Neuronal stem cell (in vitro differentiated cells): Measurements from ENCODE around the gene TMEM208.

Source experiments
- DNase-seq: peaks from one replicate; pipeline ENCODE4 v3.0.0-alpha.2; 2013; ENCODE audit warnings: low spot score
- H2AFZ ChIP-seq: one replicate; pipeline ENCODE4 v1.6.1; 2013; ENCODE audit warnings: mild to moderate bottlenecking, low read length, inconsistent platforms
- H2AK5ac ChIP-seq: 2 replicates; pipeline ENCODE4 v1.6.1; 2013; ENCODE audit warnings: low read depth, mild to moderate bottlenecking, inconsistent platforms, low read length, moderate library complexity, mixed read lengths
- H2BK120ac ChIP-seq: 2 replicates; pipeline ENCODE4 v1.6.1; 2013; ENCODE audit warnings: low read depth, mild to moderate bottlenecking, inconsistent platforms, low read length, moderate library complexity, mixed read lengths
- H2BK12ac ChIP-seq: one replicate; pipeline ENCODE4 v1.6.1; 2013; ENCODE audit warnings: low read length, inconsistent platforms
- H2BK15ac ChIP-seq: 2 replicates; pipeline ENCODE4 v1.6.1; 2013; ENCODE audit warnings: mild to moderate bottlenecking, low read length, inconsistent platforms, mixed read lengths
- H2BK5ac ChIP-seq: one replicate; pipeline ENCODE4 v1.6.1; 2013; ENCODE audit warnings: inconsistent platforms, mild to moderate bottlenecking, low read length, moderate library complexity
- H3K14ac ChIP-seq: one replicate; pipeline ENCODE4 v1.6.1; 2013; ENCODE audit warnings: low read length, inconsistent platforms
- H3K18ac ChIP-seq: 2 replicates; pipeline ENCODE4 v1.6.1; 2013; ENCODE audit warnings: low read length, inconsistent platforms
- H3K23ac ChIP-seq: 2 replicates; pipeline ENCODE4 v1.6.1; 2013; ENCODE audit warnings: low read depth, mild to moderate bottlenecking, mixed read lengths, low read length, inconsistent platforms; ENCODE audit not compliant: poor library complexity
- H3K27ac ChIP-seq: replicated peaks from 3 replicates; pipeline ENCODE4 v1.5.1; 2013; ENCODE audit warnings: low read length, inconsistent platforms
- H3K27me3 ChIP-seq, 3 experiments: 2 replicates each; pipeline ENCODE4 v1.6.1; 2013; ENCODE audit warnings: low read length in 3 of 3, mild to moderate bottlenecking in 2 of 3, inconsistent platforms in 1 of 3, low read depth in 1 of 3, mixed read lengths in 1 of 3, moderate library complexity in 1 of 3; ENCODE audit not compliant: control insufficient read depth in 3 of 3, insufficient read depth in 3 of 3
- H3K36me3 ChIP-seq, 2 donors: replicated peaks in 1 of 2; 2 replicates each; pipeline ENCODE4 v1.6.1; 2013; ENCODE audit warnings: low read length in 2 of 2; ENCODE audit not compliant: control insufficient read depth in 2 of 2, insufficient read depth in 2 of 2
- H3K4ac ChIP-seq: 2 replicates; pipeline ENCODE4 v1.6.1; 2013; ENCODE audit warnings: inconsistent platforms, mild to moderate bottlenecking, low read length, moderate library complexity
- H3K4me1 ChIP-seq, 2 donors: 1 replicate in 1 of 2; 2 replicates in 1 of 2; pipeline ENCODE4 v1.6.1; 2013; ENCODE audit warnings: low read length in 2 of 2, low read depth in 1 of 2; ENCODE audit not compliant: control insufficient read depth in 2 of 2, insufficient read depth in 1 of 2
- H3K4me2 ChIP-seq: one replicate; pipeline ENCODE4 v1.6.1; 2013; ENCODE audit warnings: mild to moderate bottlenecking, low read length, inconsistent platforms; ENCODE audit not compliant: insufficient read depth, poor library complexity, severe bottlenecking
- H3K4me3 ChIP-seq, 2 donors: 2 replicates each; pipeline ENCODE4 v1.5.1; 2013; ENCODE audit warnings: low read length in 2 of 2, mild to moderate bottlenecking in 2 of 2, inconsistent platforms in 1 of 2, moderate library complexity in 1 of 2
- H3K79me1 ChIP-seq: one replicate; pipeline ENCODE4 v1.6.1; 2013; ENCODE audit warnings: low read depth, mild to moderate bottlenecking, inconsistent platforms, low read length, moderate library complexity
- H3K9ac ChIP-seq: one replicate; pipeline ENCODE4 v1.6.1; 2013; ENCODE audit warnings: mild to moderate bottlenecking, low read depth, low read length, inconsistent platforms; ENCODE audit not compliant: poor library complexity
- H3K9me3 ChIP-seq, 2 donors: replicated peaks in 1 of 2; 2 replicates each; pipeline versions ENCODE3 to v1.6.1; 2013; ENCODE audit warnings: low read length in 2 of 2, mild to moderate bottlenecking in 2 of 2, inconsistent platforms in 1 of 2, low read depth in 1 of 2, mixed read lengths in 1 of 2, moderate library complexity in 1 of 2; ENCODE audit not compliant: control insufficient read depth in 2 of 2, insufficient read depth in 1 of 2
- H4K8ac ChIP-seq: one replicate; pipeline ENCODE4 v1.6.1; 2013; ENCODE audit warnings: low read depth, mild to moderate bottlenecking, inconsistent platforms, low read length, moderate library complexity
- H4K91ac ChIP-seq: one replicate; pipeline ENCODE4 v1.6.1; 2013; ENCODE audit warnings: low read length, low read depth, mild to moderate bottlenecking, inconsistent platforms; ENCODE audit not compliant: poor library complexity
- WGBS, 2 donors: extraction: QIAGEN DNeasy Blood & Tissue Kit; methylation state at CpG; one replicate each; pipeline ENCODE4 v1.1.7; 2013; ENCODE audit warnings: missing lambda C conversion rate in 2 of 2, mixed read lengths in 1 of 2; ENCODE audit not compliant: insufficient read length in 2 of 2, insufficient replicate concordance in 1 of 2; ENCODE audit errors: extremely low coverage in 2 of 2; 5-methylcytosine and 5-hydroxymethylcytosine counted together

The TMEM208 gene

GRCh38 chr16:67206129-67206837 is 20.6 kb upstream of the TMEM208 start:
- WGBS, 2 donors = no CpG with 5 or more reads among the region's 8 CpGs
- no peak overlapping the region for H2BK15ac ChIP-seq
- peaks cover 8 to 21% of the 10 kb centered on the region in 2 donors for H3K4me1 ChIP-seq
- H3K36me3 ChIP-seq = peaks cover 17 to 41% of the 10 kb centered on the region in 2 donors
- H2BK12ac ChIP-seq = no peak overlapping the region
- H2BK5ac ChIP-seq = no peak overlapping the region
- H2AFZ ChIP-seq = no peak overlapping the region
- no peak overlapping the region for H3K27ac ChIP-seq
- H2AK5ac ChIP-seq = no peak overlapping the region
- H3K9ac ChIP-seq = peak overlapping the region; percentile 34
- no peaks in the 10 kb centered on the region for H3K27me3 ChIP-seq
- no peaks in the 10 kb centered on the region for H3K9me3 ChIP-seq
- peak overlapping the region; percentile 19 for H4K91ac ChIP-seq
- H3K18ac ChIP-seq = peak overlapping the region; percentile 9
- no peak overlapping the region for H3K4me2 ChIP-seq
- no peak for DNase-seq
- no peak overlapping the region for H3K14ac ChIP-seq
- H4K8ac ChIP-seq = no peak overlapping the region
- H3K79me1 ChIP-seq = no peaks in the 10 kb centered on the region
- H3K4ac ChIP-seq = no peak overlapping the region
- H3K23ac ChIP-seq = no peak overlapping the region
- H3K4me3 ChIP-seq = no peak overlapping the region
- H2BK120ac ChIP-seq = no peak overlapping the region

- H3K9me3 ChIP-seq = no peaks in the 10 kb centered on the region
- no peak overlapping the region for H3K4me2 ChIP-seq
- no peaks in the 10 kb centered on the region for H3K79me1 ChIP-seq
- WGBS, 2 donors = no CpG with 5 or more reads among the region's 3 CpGs
- no peak overlapping the region for H2BK12ac ChIP-seq
- H3K4me1 ChIP-seq = peaks cover 8 to 21% of the 10 kb centered on the region in 2 donors
- no peak overlapping the region for H2BK15ac ChIP-seq
- H2BK120ac ChIP-seq = peak overlapping the region; percentile 47
- H4K8ac ChIP-seq = no peak overlapping the region
- peak overlapping the region; percentile 91 for H2BK5ac ChIP-seq
- peak overlapping the region; percentile 93 for H3K23ac ChIP-seq
- peaks cover 12 to 36% of the 10 kb centered on the region in 2 donors for H3K36me3 ChIP-seq
- peak; percentile 32 for DNase-seq
- H3K14ac ChIP-seq = no peak overlapping the region
- H3K18ac ChIP-seq = peak overlapping the region; percentile 87
- no peak overlapping the region for H3K9ac ChIP-seq
- no peak overlapping the region for H2AFZ ChIP-seq
- H2AK5ac ChIP-seq = peak overlapping the region; percentile 33
- no peak overlapping the region for H4K91ac ChIP-seq
- H3K4me3 ChIP-seq = no peak overlapping the region
- peak overlapping the region; percentile 1 for H3K27ac ChIP-seq
- no peak overlapping the region for H3K4ac ChIP-seq
- H3K27me3 ChIP-seq = no peaks in the 10 kb centered on the region
Observed at GRCh38 chr16:67206838-67207248, 20.1 kb upstream of the TMEM208 start.

GRCh38 chr16:67207249-67208091 is 19.5 kb upstream of the TMEM208 start:
- Histone ChIP-seq H3K36me3 (peaks cover 8 to 30% of the 10 kb centered on the region in 2 donors), H2BK15ac (peak overlapping the region; percentile 54), H3K79me1 (no peaks in the 10 kb centered on the region), H3K4me2 (no peak overlapping the region), H4K91ac (peak overlapping the region; percentile 79), H3K27ac (peak overlapping the region; percentile 1), H2BK12ac (peak overlapping the region; percentile 90), H4K8ac (no peak overlapping the region), H3K14ac (no peak overlapping the region), H3K9me3 (no peaks in the 10 kb centered on the region), H3K4ac (peak overlapping the region; percentile 93), H2AK5ac (peak overlapping the region; percentile 33), H3K4me3 (peak overlapping the region in 1 of 2 donors; percentile 5), H2AFZ (no peak overlapping the region), H3K9ac (peak overlapping the region; percentile 84), H2BK120ac (peak overlapping the region; percentile 47), H3K27me3 (no peaks in the 10 kb centered on the region), H3K18ac (peak overlapping the region; percentile 87), H2BK5ac (peak overlapping the region; percentile 91), H3K23ac (peak overlapping the region; percentile 93), H3K4me1 (peaks cover 8 to 21% of the 10 kb centered on the region in 2 donors)
- no peak for DNase-seq
- WGBS, 2 donors = no CpG with 5 or more reads among the region's 21 CpGs
